HepG2 (cell line): ENCODE results near the gene SP110.

Experiments used
- FOXP1 ChIP-seq, 2 experiments: fragments of 450-650 bp in 1 of 2; IDR thresholded peaks; 2 replicates each; pipeline ENCODE4 v1.6.1; 2017 to 2018; ENCODE audit warnings: antibody characterized with exemption in 1 of 2
- NONO ChIP-seq, 2 experiments: fragments of 450-650 bp in 1 of 2; sonication (generic) in 1 of 2; formaldehyde crosslinking in 1 of 2; IDR thresholded peaks in 1 of 2; conservative IDR thresholded peaks in 1 of 2; 2 replicates each; pipeline versions ENCODE4 v1.6.1 to v1.8.0; 2017 to 2022; ENCODE audit warnings: mild to moderate bottlenecking in 1 of 2, missing genetic modification reagents in 1 of 2, moderate library complexity in 1 of 2
- SALL1 ChIP-seq: sonication (generic); formaldehyde crosslinking; IDR thresholded peaks from 2 replicates; pipeline ENCODE4 v1.8.0; 2022; ENCODE audit warnings: mild to moderate bottlenecking, missing genetic modification reagents
- TBP ChIP-seq: sonication (generic); formaldehyde crosslinking; IDR thresholded peaks from 2 replicates; pipeline ENCODE4 v1.5.0; 2020; ENCODE audit warnings: missing genetic modification reagents

GRCh38 chr2:230231251-230231650 lies 11.5 kb upstream of the SP110 start:
- no peak for TF ChIP-seq FOXP1 (IDR thresholded peaks at IDR 0.05)
- no peak for TF ChIP-seq FOXP1 (CRISPR knock-in tag; IDR thresholded peaks at IDR 0.05)
- TF ChIP-seq SALL1 (CRISPR knock-in tag) = no peak
- TF ChIP-seq NONO (IDR thresholded peaks at IDR 0.05) = no peak
- no peak for TF ChIP-seq NONO (CRISPR knock-in tag; conservative IDR thresholded peaks at IDR 0.05)
- TF ChIP-seq TBP = no peak
